CMK (cell line): ENCODE measurements around the gene TMEM72.
A peak's percentile ranks its signal among the peaks of the same experiment; 100 is the strongest.

Source experiments
- DNase-seq: peaks from one replicate; pipeline ENCODE4 v3.0.0-alpha.2; 2010; ENCODE audit warnings: low read depth

Gene TMEM72

GRCh38 chr10:44968091-44968490 lies 57.0 kb downstream of the TMEM72 start:
- DNase-seq, result no peak

- peak; percentile 61 for DNase-seq
Measured at GRCh38 chr10:44968500-44969400, 57.6 kb downstream of the TMEM72 start.

GRCh38 chr10:44969854-44970253 lies 58.7 kb downstream of the TMEM72 start:
- no peak for DNase-seq

GRCh38 chr10:44970812-44971395 lies 59.8 kb downstream of the TMEM72 start:
- DNase-seq, result no peak

- DNase-seq, result no peak
Measured at GRCh38 chr10:44971434-44971833, 60.3 kb downstream of the TMEM72 start.

GRCh38 chr10:44971935-44972757 lies 61.0 kb downstream of the TMEM72 start:
- no peak for DNase-seq

- no peak for DNase-seq
Measured at GRCh38 chr10:44972874-44973306, 61.8 kb downstream of the TMEM72 start.

- no peak for DNase-seq
Measured at GRCh38 chr10:44973323-44974081, 62.4 kb downstream of the TMEM72 start.

- no peak for DNase-seq
Measured at GRCh38 chr10:44974082-44974627, 63.0 kb downstream of the TMEM72 start.

- DNase-seq, result no peak
Measured at GRCh38 chr10:44974628-44975430, 63.7 kb downstream of the TMEM72 start.

- DNase-seq, result no peak
Measured at GRCh38 chr10:44975431-44976331, 64.5 kb downstream of the TMEM72 start.

GRCh38 chr10:44976352-44977198 lies 65.4 kb downstream of the TMEM72 start:
- DNase-seq, result no peak

- DNase-seq, result no peak
Measured at GRCh38 chr10:44977287-44978212, 66.4 kb downstream of the TMEM72 start.

GRCh38 chr10:44978213-44978569 lies 67.1 kb downstream of the TMEM72 start:
- DNase-seq, result no peak

- peak; percentile 46 for DNase-seq
Measured at GRCh38 chr10:44978570-44979280, 67.6 kb downstream of the TMEM72 start, which contains the start of gene DEPP1. DEPP1 (minus strand) TSS chr10:44978809; CDS start chr10:44978030, 779 bp downstream.

GRCh38 chr10:44979281-44980191 lies 68.4 kb downstream of the TMEM72 start:
- no peak for DNase-seq
